ENCODE data around the gene PDE7B.

The PDE7B gene

GRCh38 chr6:135851442-135852271, at the start of gene PDE7B:
PDE7B (plus strand) TSS chr6:135851701.
- peak in 1 of 2 donors; percentile 2 for DNase-seq (ENCODE audit: low read depth in 2 of 2)

GRCh38 chr6:135801755-135802465, 49.6 kb upstream of the PDE7B start:
- DNase-seq (ENCODE audit: low read depth in 2 of 2), result no peak

DNA sequence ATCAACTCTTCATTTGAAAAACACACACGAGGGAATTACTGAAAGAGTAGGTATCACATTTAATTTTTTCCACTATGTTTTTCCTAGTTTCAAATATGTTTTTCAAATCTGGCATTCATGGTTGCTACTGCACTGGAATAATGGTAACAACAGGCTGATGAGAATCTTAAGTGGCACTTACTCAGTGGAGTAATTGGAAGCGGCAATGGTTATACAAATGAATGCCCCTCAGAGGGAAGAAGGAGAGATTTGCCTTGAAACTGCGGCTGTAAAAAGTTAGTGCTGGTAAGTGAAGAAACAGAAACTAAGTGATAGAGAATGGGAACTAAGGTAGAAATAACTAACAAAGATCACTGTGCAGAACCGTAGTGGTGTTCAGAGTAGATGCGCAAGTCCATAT, 41.0 kb upstream of the PDE7B start:
- DNase-seq (ENCODE audit: low read depth in 2 of 2), result no peak

DNA sequence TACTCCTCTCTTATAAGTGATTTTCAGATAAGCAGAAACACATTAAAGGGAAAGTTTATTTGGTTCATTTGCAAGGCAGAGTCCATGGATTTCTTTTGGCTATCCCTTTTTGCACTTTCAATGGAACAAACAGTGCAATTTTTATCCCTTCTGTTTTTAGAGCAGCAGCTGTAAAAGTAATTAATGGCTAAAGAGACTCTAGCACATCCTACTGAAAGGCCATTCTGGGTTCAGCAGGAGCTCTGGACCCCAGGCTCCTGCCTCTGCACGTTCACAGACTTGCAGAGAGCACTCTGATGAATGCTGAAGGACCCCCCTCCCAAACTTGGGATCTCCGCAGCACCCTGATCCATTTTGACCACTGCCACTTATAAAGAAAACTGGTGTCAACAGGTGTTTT, 40.3 kb upstream of the PDE7B start:
- DNase-seq (ENCODE audit: low read depth in 2 of 2), result no peak

GRCh38 chr6:135811644-135812526, 39.6 kb upstream of the PDE7B start:
- no peak for DNase-seq (ENCODE audit: low read depth in 2 of 2)

DNA sequence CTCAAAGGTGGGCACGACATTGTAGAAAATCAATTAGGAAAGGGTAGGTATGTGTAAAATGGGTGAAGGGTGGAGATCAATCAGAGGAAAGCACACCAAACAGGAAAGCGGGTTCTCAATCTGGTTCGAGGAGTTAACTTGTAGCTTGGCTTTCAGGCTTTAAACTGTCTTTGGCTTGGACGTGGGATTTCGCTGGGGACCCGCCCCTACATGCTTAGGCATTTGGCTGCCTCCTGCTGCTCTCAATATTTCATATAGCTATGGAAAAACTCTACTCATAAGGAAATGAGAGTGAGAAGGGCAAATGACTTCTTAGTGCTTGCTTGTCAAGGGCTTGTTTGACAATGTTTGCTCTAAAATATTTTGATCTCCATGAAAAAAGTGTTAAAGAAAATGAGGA, 38.1 kb upstream of the PDE7B start:
- no peak for DNase-seq (ENCODE audit: low read depth in 2 of 2)

DNA sequence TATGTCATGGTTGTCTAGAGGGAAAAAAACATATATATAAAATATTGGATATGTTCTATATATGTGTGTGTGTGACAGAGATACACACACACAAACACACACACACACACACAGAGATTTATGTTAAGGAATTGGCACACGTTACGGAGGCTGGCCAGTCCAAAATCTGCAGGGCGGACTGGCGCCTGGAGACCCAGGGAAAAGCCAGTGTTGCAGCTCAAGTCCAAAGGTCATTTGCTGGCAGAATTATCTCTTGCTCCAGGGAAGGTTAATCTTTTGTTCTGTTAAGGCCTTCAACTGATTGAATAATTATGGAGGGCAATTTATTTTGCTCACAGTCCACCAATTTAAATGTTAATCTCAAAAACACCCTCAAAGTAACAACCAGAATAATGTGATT, 37.5 kb upstream of the PDE7B start:
- DNase-seq (ENCODE audit: low read depth in 2 of 2), result no peak

DNA sequence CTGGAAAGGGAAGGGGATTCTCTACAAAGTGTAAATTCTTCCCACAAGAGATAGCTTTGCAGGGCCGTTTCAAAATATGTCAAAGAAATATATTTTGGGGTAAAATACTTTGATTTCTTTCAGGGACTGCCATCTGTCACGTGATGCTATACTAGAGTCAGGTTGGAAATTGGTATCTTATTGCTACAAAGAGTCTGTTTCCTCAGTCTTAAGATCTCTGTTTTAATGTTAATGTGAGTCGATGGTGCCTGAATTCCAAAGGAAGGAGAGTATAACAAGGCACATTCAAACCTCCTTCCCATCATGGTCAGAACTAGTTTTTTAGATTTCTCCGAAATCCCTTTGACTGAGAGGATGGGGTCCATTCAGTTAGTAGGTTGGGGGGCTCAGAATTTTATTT, 36.3 kb upstream of the PDE7B start:
- DNase-seq (ENCODE audit: low read depth in 2 of 2), result no peak

GRCh38 chr6:135817035-135817434, 34.5 kb upstream of the PDE7B start:
- DNase-seq (ENCODE audit: low read depth in 2 of 2), result no peak

DNA sequence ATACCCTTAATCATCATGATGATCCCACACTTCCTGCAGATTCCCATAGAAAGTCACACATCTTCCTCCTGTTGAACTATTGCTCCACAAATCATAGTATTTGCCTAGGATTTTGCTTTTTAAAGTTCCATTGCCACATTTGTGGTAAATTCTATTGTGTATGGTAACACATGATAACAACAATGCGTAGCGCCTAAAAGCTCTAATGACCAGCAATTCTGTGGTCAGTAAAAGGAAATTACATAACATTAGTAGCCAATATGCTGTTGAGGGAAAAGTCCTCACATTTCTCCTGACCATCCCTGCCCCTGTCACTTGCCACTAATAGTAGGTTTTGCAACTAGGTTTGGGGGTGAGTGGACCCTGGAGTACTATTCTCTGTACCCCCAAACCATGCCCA, 31.8 kb upstream of the PDE7B start:
- DNase-seq (ENCODE audit: low read depth in 2 of 2), result no peak

- DNase-seq (ENCODE audit: low read depth in 2 of 2), result no peak
Observed at GRCh38 chr6:135820340-135820739, 31.2 kb upstream of the PDE7B start.

- DNase-seq (ENCODE audit: low read depth in 2 of 2), result no peak
Observed at GRCh38 chr6:135823851-135824250, 27.6 kb upstream of the PDE7B start.

DNA sequence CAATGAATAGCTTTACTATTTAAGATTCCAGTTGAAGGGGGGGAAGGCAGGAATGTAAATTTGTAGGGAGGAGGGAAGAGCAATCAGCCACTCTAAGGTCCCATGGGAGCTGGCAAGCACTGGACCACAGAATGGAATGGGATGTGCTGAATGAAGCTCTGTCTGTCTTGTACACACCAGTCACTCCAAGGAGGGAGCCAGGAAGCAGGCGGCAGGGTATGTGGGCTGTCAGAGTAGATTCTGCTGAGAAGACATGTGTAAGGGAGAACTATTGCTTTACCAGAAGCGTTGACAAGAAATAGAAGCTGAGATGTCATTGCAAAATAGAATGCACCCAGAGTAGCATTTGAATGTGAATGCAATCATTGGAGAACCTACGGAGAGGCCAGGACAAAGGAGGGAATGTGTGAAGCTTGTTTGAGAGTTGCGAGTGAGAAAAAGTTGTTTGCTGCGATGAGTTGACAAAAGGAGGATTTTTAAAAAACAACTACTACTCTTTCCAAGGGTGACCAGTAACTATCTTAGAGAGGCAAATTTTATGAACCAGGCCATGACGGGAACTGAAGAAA, 25.2 kb upstream of the PDE7B start:
- no peak for DNase-seq (ENCODE audit: low read depth in 2 of 2)

DNA sequence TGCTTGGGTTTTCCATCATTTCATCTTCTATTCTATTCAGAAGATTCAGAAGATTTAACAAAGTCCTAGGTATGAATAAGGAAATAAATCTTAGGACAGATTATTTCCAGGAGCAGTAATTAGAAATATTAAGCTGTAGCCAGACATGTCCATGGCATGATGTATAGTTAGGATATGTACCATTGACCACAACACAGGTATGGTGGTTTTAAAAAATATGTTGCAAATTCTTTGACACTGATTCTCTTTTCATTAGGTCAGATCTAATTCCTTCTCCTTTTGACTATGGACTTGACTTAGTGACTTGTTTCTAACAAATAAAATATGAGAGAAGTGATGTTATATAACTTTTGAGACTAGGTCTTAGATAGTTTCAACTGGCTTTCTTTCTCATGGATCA, 23.5 kb upstream of the PDE7B start:
- DNase-seq (ENCODE audit: low read depth in 2 of 2), result no peak

GRCh38 chr6:135830452-135830881, 21.0 kb upstream of the PDE7B start:
- no peak for DNase-seq (ENCODE audit: low read depth in 2 of 2)

- no peak for DNase-seq (ENCODE audit: low read depth in 2 of 2)
Observed at GRCh38 chr6:135831016-135831415, 20.5 kb upstream of the PDE7B start.

- DNase-seq (ENCODE audit: low read depth in 2 of 2), result no peak
Observed at GRCh38 chr6:135832166-135832565, 19.3 kb upstream of the PDE7B start.

DNA sequence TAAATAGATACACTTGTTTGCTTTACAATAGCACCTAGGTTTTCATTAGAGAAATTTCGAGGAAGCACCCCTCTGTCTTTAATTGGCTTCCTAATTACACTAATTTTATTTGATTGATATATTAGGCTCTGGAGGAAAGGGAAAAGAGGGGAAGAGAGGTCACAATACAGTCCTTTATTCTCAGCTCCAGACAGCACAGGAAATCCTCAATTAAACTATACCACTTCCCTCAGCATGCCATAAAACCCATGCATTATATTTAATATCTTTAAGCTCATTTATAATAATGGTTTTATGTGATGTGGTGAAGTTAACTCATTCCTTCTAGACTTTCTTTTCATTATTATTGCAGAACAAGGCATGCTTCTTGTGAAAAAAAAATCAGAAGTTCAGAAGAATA, 17.7 kb upstream of the PDE7B start:
- DNase-seq (ENCODE audit: low read depth in 2 of 2), result no peak

- no peak for DNase-seq (ENCODE audit: low read depth in 2 of 2)
Observed at GRCh38 chr6:135837735-135838449, 13.6 kb upstream of the PDE7B start.

DNA sequence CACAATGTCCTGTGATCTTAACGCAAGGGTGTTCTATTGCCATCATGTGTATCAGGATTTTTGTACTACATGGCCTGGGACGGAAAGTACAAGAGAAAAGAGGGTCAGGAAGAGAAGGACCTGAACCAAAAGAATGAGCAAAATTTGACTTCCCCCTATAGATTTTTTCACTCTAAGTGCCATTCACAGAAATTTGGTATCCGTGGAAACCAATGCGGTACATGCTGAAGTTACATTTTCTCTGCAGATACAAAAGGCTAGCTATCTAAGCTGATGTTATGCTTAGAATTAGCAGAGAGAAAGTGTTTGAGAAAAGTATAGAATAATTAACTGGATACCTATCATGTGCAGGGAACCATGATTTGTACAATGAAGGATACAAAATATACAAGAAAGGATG, 12.4 kb upstream of the PDE7B start:
- no peak for DNase-seq (ENCODE audit: low read depth in 2 of 2)

All from stimulated activated CD8-positive, alpha-beta memory T cell treated with anti-CD3 and anti-CD28 coated beads, Interleukin-2, amount 100 ng/mL, for 1 hour (primary cell).